ENCODE data around the gene TENM4. TPM values are rescaled to one million over a fixed set of nuclear protein-coding genes. Genes with fewer than 3 reads are reported as not detected.

TENM4 gene
- total and polyA plus RNA-seq, 10 of the 15 experiments (the other 5 are each of a cell fraction or from before 2014, with no cell fraction given): 0.03 to 0.12 (median 0.06) TPM; not detected in 7

GRCh38 chr11:78925387-78925786 is 515.4 kb downstream of the TENM4 start:
- H2AFZ ChIP-seq (ENCODE audit: control insufficient read depth, low read depth, low read length): no peak overlapping the region
- ChIA-PET POLR2A (no interaction called here), SMC1A (ENCODE audit: uncharacterized antibody, unreplicated experiment) (no interaction called here), RAD21 (ENCODE audit: unreplicated experiment) (no interaction called here), CTCF (no interaction called here)
- ATAC-seq (no peak), FAIRE-seq (no peak), DNase-seq (ENCODE audit: low read depth, low spot score) (no peak)
- H3K4me1 ChIP-seq (ENCODE audit: control insufficient read depth, insufficient read depth, low read length): no peaks in the 10 kb centered on the region
- TF ChIP-seq ATF2 (IDR thresholded peaks at IDR 0.05; ENCODE audit: low read length): no peak
- no peak for TF ChIP-seq DPF2 (IDR thresholded peaks at IDR 0.05)
- TF ChIP-seq POLR2A (IDR thresholded peaks at IDR 0.05; ENCODE audit: low read depth, low read length): no peak
- TF ChIP-seq ELK1 (IDR thresholded peaks at IDR 0.05; ENCODE audit: low read depth, low read length): no peak
- no peak for TF ChIP-seq SMC3 (IDR thresholded peaks at IDR 0.05; ENCODE audit: borderline replicate concordance, low read length)
- TF ChIP-seq HCFC1 (IDR thresholded peaks at IDR 0.05; ENCODE audit: low read length): no peak
- no peak for TF ChIP-seq CEBPB (IDR thresholded peaks at IDR 0.05; ENCODE audit: borderline replicate concordance in 1 of 2, low read depth in 2 of 2, low read length in 2 of 2)
- no peak for TF ChIP-seq MEF2A (IDR thresholded peaks at IDR 0.05; ENCODE audit: insufficient read depth, low read depth, low read length)
- TF ChIP-seq SMARCA5 (IDR thresholded peaks at IDR 0.05): no peak
- no peak for TF ChIP-seq PKNOX1 (IDR thresholded peaks at IDR 0.05)
- no peak for TF ChIP-seq SUPT20H (IDR thresholded peaks at IDR 0.05; ENCODE audit: borderline replicate concordance, control insufficient read depth, low read depth, low read length)
- TF ChIP-seq POU2F2 (IDR thresholded peaks at IDR 0.05; ENCODE audit: borderline replicate concordance, low read depth, low read length): no peak
- no peak for TF ChIP-seq RCOR1 (conservative IDR thresholded peaks at IDR 0.05; ENCODE audit: low read depth, low read length)
- no peak for TF ChIP-seq SIX5 (IDR thresholded peaks at IDR 0.05; ENCODE audit: low read depth, low read length, severe bottlenecking)
- no peak for TF ChIP-seq TARDBP (IDR thresholded peaks at IDR 0.05; ENCODE audit: borderline replicate concordance)
- no peak for TF ChIP-seq BCL3 (IDR thresholded peaks at IDR 0.05; ENCODE audit: borderline replicate concordance, insufficient read depth, low read depth, low read length, poor library complexity, severe bottlenecking)
- no peak for TF ChIP-seq ZBED1 (IDR thresholded peaks at IDR 0.05; ENCODE audit: borderline replicate concordance)
- no peaks in the 10 kb centered on the region for H3K79me2 ChIP-seq (ENCODE audit: control insufficient read depth, insufficient read depth, low read length)
- no peak overlapping the region for H3K4me3 ChIP-seq
- no peaks in the 10 kb centered on the region for H4K20me1 ChIP-seq (ENCODE audit: control insufficient read depth, insufficient read depth)
- H3K9me3 ChIP-seq (replicated peaks; ENCODE audit: control insufficient read depth, insufficient read depth, low read length): no peaks in the 10 kb centered on the region
- 0% methylated on average over 2 of the region's 2 CpGs for WGBS (ENCODE audit: insufficient coverage, insufficient replicate concordance, low lambda C conversion rate, missing lambda C conversion rate)
- BruUV-seq (replicated peaks): no TSS peak
- no peak overlapping the region for H3K27ac ChIP-seq (ENCODE audit: control insufficient read depth, insufficient read depth)
- in situ Hi-C loops (cut with MboI): no loop called here
- intact Hi-C loops (cut with micrococcal nuclease; ENCODE audit: unreplicated experiment): no loop called here
- no peak overlapping the region for H3K4me2 ChIP-seq (ENCODE audit: control insufficient read depth, insufficient read depth)
- H3K36me3 ChIP-seq (ENCODE audit: control insufficient read depth in 2 of 2, insufficient read depth in 2 of 2, low read length in 1 of 2): no peaks in the 10 kb centered on the region
- no peaks in the 10 kb centered on the region; a peak in 2 of 4 replicates for H3K27me3 ChIP-seq (replicated peaks in 1 of 2; ENCODE audit: control insufficient read depth in 2 of 2, insufficient read depth in 2 of 2, low read length in 1 of 2)
- H3K9ac ChIP-seq (ENCODE audit: control insufficient read depth, insufficient read depth, low read length): no peak overlapping the region
